Lower lobe of right lung (tissue), 2 donors: ENCODE data around the gene HTR2B. TPM values are rescaled to one million over a fixed set of nuclear protein-coding genes. Genes with fewer than 3 reads are reported as not detected.
"Not testable (repeated sequence)": the region's sequence is repeated elsewhere in the genome, so short reads cannot be mapped to it uniquely, and the experiment has no call there.

Experiments used
- ATAC-seq, 2 donors: fragments of 200-7000 bp; cut with Tn5 transposase; one replicate each; pipeline ENCODE4 v1.9.1; 2020 to 2022; ENCODE audit warnings: mild to moderate bottlenecking in 2 of 2, moderate library complexity in 2 of 2
- DNase-seq: peaks from one replicate; pipeline ENCODE4 v3.0.0-alpha.2; 2020
- H3K27ac ChIP-seq: fragments of 200-600 bp; one replicate; pipeline ENCODE4 v1.8.0; 2022
- H3K27me3 ChIP-seq: fragments of 200-600 bp; one replicate; pipeline ENCODE4 v1.8.0; 2022; ENCODE audit warnings: low read depth
- H3K36me3 ChIP-seq: fragments of 200-600 bp; one replicate; pipeline ENCODE4 v1.8.0; 2022; ENCODE audit warnings: mild to moderate bottlenecking
- H3K4me1 ChIP-seq: fragments of 200-600 bp; one replicate; pipeline ENCODE4 v1.8.0; 2022
- H3K4me3 ChIP-seq: fragments of 200-600 bp; one replicate; pipeline ENCODE4 v1.8.0; 2022; ENCODE audit warnings: mild to moderate bottlenecking
- H3K9me3 ChIP-seq: fragments of 200-600 bp; one replicate; pipeline ENCODE4 v1.8.0; 2022
- intact Hi-C: fragments of 100-400 bp; cut with DNase I; formaldehyde crosslinking; loops from one replicate; pipeline ENCODE4 v1.11.0; 2022
- total RNA-seq: library from RNA; stranded (reverse); fragmentation: NEBNext Ultra II Directional; extraction: Animal tissue kit (Norgen Biotek cat#: 25700); gene quantifications from one replicate; pipeline ENCODE4 v1.2.1, GENCODE V29; 2021
- TF ChIP-seq, protein P1 (sequence below): fragments of 200-600 bp; IDR thresholded peaks from one replicate; pipeline ENCODE4 v1.8.0; 2022; ENCODE audit warnings: antibody characterized with exemption, mild to moderate bottlenecking
- donor health status: DM: no; HTN: yes; CAD: no; lungs with severe emphysema.

The HTR2B gene
- total RNA-seq, 1 donor from 2014 or later: 0.65 TPM

- Histone ChIP-seq H3K36me3 (peaks cover 34% of the 10 kb centered on the region), H3K27ac (no peak overlapping the region), H3K4me3 (no peak overlapping the region), H3K4me1 (no peaks in the 10 kb centered on the region), H3K9me3 (no peaks in the 10 kb centered on the region), H3K27me3 (no peaks in the 10 kb centered on the region)
- intact Hi-C loops: no loop called here
- ATAC-seq (no peak), DNase-seq (no peak)
- TF ChIP-seq, protein P1, sequence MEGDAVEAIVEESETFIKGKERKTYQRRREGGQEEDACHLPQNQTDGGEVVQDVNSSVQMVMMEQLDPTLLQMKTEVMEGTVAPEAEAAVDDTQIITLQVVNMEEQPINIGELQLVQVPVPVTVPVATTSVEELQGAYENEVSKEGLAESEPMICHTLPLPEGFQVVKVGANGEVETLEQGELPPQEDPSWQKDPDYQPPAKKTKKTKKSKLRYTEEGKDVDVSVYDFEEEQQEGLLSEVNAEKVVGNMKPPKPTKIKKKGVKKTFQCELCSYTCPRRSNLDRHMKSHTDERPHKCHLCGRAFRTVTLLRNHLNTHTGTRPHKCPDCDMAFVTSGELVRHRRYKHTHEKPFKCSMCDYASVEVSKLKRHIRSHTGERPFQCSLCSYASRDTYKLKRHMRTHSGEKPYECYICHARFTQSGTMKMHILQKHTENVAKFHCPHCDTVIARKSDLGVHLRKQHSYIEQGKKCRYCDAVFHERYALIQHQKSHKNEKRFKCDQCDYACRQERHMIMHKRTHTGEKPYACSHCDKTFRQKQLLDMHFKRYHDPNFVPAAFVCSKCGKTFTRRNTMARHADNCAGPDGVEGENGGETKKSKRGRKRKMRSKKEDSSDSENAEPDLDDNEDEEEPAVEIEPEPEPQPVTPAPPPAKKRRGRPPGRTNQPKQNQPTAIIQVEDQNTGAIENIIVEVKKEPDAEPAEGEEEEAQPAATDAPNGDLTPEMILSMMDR: no peak
These were observed 20.1 kb upstream of the HTR2B start for GRCh38 chr2:231144896-231145295.

GRCh38 chr2:231140808-231141207 is 16.0 kb upstream of the HTR2B start:
- H3K9me3 ChIP-seq, H3K36me3 ChIP-seq, intact Hi-C loops: not testable (repeated sequence)

GRCh38 chr2:231139796-231140195 is 15.0 kb upstream of the HTR2B start:
- H3K36me3 ChIP-seq: peaks cover 6% of the 10 kb centered on the region
- H3K4me1 ChIP-seq: no peaks in the 10 kb centered on the region
- no peak overlapping the region for H3K27ac ChIP-seq
- H3K4me3 ChIP-seq: no peak overlapping the region
- no peaks in the 10 kb centered on the region for H3K9me3 ChIP-seq
- ATAC-seq: no peak
- intact Hi-C loops: no loop called here
- TF ChIP-seq, protein P1: no peak
- no peak for DNase-seq
- no peaks in the 10 kb centered on the region for H3K27me3 ChIP-seq

More at GRCh38 chr2:231140808-231141207, 16.0 kb upstream of the HTR2B start:
- not testable (repeated sequence) for ATAC-seq, H3K27me3 ChIP-seq, H3K27ac ChIP-seq, DNase-seq, H3K4me1 ChIP-seq, H3K4me3 ChIP-seq

DNA sequence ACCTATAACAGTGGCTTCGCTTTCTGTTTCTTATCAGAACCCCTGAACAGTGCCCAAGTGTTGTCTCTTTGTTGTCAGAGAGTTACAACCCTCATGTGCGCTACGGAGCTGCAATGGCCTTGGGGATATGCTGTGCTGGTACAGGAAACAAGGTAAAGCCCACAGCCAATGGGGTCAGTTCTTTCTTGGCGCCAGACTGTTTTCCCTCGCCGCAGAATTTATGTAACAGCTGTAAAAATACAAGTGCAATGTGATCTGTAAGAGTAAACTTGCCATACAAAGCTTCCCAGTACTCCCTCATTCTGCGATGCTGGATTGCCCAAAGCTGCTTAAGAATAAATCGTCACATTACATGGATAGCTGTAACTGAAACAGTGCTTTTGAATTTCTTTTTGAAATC is 13.9 kb upstream of the HTR2B start:
- no peak for DNase-seq
- H3K27me3 ChIP-seq: no peaks in the 10 kb centered on the region
- H3K36me3 ChIP-seq: peaks cover 6% of the 10 kb centered on the region
- H3K4me3 ChIP-seq: no peak overlapping the region
- no peak overlapping the region for H3K27ac ChIP-seq
- no peaks in the 10 kb centered on the region for H3K9me3 ChIP-seq
- H3K4me1 ChIP-seq: no peaks in the 10 kb centered on the region
- TF ChIP-seq, protein P1: no peak
- no peak for ATAC-seq
- intact Hi-C loops: no loop called here

GRCh38 chr2:231134910-231135655 is 10.2 kb upstream of the HTR2B start:
- no peaks in the 10 kb centered on the region for H3K27me3 ChIP-seq
- no peak for DNase-seq
- TF ChIP-seq, protein P1: no peak
- H3K4me1 ChIP-seq: peaks cover 14% of the 10 kb centered on the region
- intact Hi-C loops: no loop called here
- H3K9me3 ChIP-seq: no peaks in the 10 kb centered on the region
- no peak overlapping the region for H3K27ac ChIP-seq
- no peak overlapping the region for H3K4me3 ChIP-seq
- peaks cover 6% of the 10 kb centered on the region for H3K36me3 ChIP-seq
- no peak for ATAC-seq

DNA sequence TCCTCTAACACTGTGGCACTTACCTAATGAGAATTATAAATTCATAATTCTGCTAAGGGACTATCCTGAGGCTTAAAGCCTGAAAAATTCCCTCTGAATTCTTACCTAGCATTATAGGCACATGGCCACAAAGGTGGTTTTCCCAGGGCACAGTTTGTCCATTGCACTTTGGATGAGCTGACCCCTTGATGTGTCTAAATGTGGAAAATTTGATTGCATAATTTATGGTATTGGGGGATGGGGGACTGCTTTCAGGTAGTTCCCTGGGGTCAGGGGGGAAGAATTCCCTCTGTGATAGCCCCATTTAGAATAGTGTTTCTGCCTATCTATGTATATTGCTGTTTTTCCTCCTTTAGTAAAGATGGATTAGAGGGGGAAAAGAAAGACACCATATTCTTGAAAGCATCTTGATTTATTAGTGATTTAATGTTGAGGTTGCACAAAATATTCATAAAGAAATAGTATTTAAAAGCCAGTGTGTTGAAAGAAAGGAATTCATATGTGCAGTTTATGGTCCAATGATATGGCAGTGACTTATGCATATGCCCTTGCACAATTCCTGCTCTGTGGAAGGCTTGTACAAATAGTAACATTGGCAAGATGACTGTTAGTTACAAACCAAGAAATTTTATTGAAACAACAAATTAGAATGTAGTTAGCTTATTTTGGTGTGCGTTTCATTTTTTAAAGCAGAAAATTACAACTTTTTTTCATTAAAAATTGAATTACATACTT is 8.7 kb upstream of the HTR2B start:
- Histone ChIP-seq H3K27ac (no peak overlapping the region), H3K36me3 (peaks cover 6% of the 10 kb centered on the region), H3K9me3 (no peaks in the 10 kb centered on the region), H3K27me3 (no peaks in the 10 kb centered on the region), H3K4me3 (no peak overlapping the region), H3K4me1 (peaks cover 14% of the 10 kb centered on the region)
- DNase-seq (no peak), ATAC-seq (no peak)
- TF ChIP-seq, protein P1: no peak
- intact Hi-C loops: no loop called here
